Stimulated activated naive B cell treated with anti-CD40 and anti-IgM and Interleukin-4, amounts not matched to agents 10 μg/mL and 1 μg/mL and 100 μg/mL, for 72 hours (primary cell): ENCODE results near the gene GLB1L2.

ENCODE experiments used
- ATAC-seq, 2 donors: fragments of 150-1000 bp; cut with Tn5 transposase; replicated peaks; 2 replicates each; pipeline ENCODE4 v1.10.0; 2021; ENCODE audit warnings: moderate library complexity in 1 of 2
- DNase-seq: peaks from one replicate; pipeline ENCODE4 v3.0.0; 2021
- H3K27ac Mint-ChIP-seq: one replicate; pipeline ENCODE4 v1.8.0; 2022; ENCODE audit warnings: mild to moderate bottlenecking, mixed read lengths
- H3K27me3 Mint-ChIP-seq, 2 donors: one replicate each; pipeline ENCODE4 v1.8.0; 2022; ENCODE audit warnings: mixed read lengths in 2 of 2
- H3K36me3 Mint-ChIP-seq, 2 donors: one replicate each; pipeline ENCODE4 v1.8.0; 2022; ENCODE audit warnings: mixed read lengths in 2 of 2, mild to moderate bottlenecking in 1 of 2
- H3K4me1 Mint-ChIP-seq, 2 donors: one replicate each; pipeline ENCODE4 v1.8.0; 2022; ENCODE audit warnings: mixed read lengths in 2 of 2, mild to moderate bottlenecking in 1 of 2
- H3K4me3 Mint-ChIP-seq, 2 donors: one replicate each; pipeline ENCODE4 v1.8.0; 2022; ENCODE audit warnings: mild to moderate bottlenecking in 2 of 2, mixed read lengths in 2 of 2, moderate library complexity in 1 of 2
- H3K9me3 Mint-ChIP-seq, 2 donors: one replicate each; pipeline ENCODE4 v1.8.0; 2022; ENCODE audit warnings: mixed read lengths in 2 of 2, mild to moderate bottlenecking in 1 of 2

The GLB1L2 gene

DNA sequence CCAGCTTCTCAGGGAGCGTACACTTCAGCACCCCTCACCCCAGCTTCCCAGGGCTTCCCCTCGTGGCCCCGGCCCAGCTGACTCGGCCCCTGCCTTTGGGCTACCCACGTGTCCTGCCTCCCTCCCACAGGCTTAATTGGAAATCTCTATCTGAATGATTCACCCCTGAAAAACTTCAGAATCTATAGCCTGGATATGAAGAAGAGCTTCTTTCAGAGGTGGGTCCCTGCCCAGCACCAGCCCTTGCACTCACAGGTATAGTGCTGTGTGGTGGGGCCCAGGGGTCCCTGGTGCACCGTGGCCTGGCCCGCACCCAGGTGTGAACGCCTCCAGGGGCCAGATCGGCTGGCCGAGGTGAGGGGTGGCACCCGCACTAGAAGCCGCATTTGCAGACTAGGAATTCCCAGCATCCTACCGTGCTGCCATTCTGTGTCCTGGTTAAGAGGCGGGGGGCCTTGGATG, 41.8 kb downstream of the GLB1L2 start:
- ATAC-seq (no peak), DNase-seq (no peak)
- no peaks in the 10 kb centered on the region for H3K9me3 Mint-ChIP-seq
- H3K4me1 Mint-ChIP-seq = no peaks in the 10 kb centered on the region
- peaks cover 0 to 4% of the 10 kb centered on the region in 2 donors for H3K36me3 Mint-ChIP-seq
- peaks cover 0 to 2% of the 10 kb centered on the region in 2 donors for H3K27me3 Mint-ChIP-seq
- H3K27ac Mint-ChIP-seq = no peak overlapping the region
- H3K4me3 Mint-ChIP-seq = no peak overlapping the region

- H3K9me3 Mint-ChIP-seq = no peaks in the 10 kb centered on the region
- no peak for DNase-seq
- H3K4me1 Mint-ChIP-seq = no peaks in the 10 kb centered on the region
- H3K4me3 Mint-ChIP-seq = no peak overlapping the region
- H3K36me3 Mint-ChIP-seq = peaks cover 0 to 4% of the 10 kb centered on the region in 2 donors
- H3K27ac Mint-ChIP-seq = no peak overlapping the region
- no peaks in the 10 kb centered on the region for H3K27me3 Mint-ChIP-seq
- no peak for ATAC-seq
Measured at GRCh38 chr11:134374171-134374570, 42.4 kb downstream of the GLB1L2 start.

DNA sequence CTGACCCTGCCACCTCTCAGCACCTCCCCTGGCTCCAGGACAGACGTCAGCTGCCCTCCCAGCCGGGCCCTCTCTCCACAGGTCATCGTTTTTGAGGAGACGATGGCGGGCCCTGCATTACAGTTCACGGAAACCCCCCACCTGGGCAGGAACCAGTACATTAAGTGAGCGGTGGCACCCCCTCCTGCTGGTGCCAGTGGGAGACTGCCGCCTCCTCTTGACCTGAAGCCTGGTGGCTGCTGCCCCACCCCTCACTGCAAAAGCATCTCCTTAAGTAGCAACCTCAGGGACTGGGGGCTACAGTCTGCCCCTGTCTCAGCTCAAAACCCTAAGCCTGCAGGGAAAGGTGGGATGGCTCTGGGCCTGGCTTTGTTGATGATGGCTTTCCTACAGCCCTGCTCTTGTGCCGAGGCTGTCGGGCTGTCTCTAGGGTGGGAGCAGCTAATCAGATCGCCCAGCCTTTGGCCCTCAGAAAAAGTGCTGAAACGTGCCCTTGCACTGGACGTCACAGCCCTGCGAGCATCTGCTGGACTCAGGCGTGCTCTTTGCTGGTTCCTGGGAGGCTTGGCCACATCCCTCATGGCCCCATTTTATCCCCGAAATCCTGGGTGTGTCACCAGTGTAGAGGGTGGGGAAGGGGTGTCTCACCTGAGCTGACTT, 43.2 kb downstream of the GLB1L2 start:
- H3K9me3 Mint-ChIP-seq = no peaks in the 10 kb centered on the region
- H3K4me3 Mint-ChIP-seq = no peak overlapping the region
- no peaks in the 10 kb centered on the region for H3K27me3 Mint-ChIP-seq
- H3K4me1 Mint-ChIP-seq = no peaks in the 10 kb centered on the region
- DNase-seq = no peak
- no peak for ATAC-seq
- no peak overlapping the region for H3K27ac Mint-ChIP-seq
- H3K36me3 Mint-ChIP-seq = peaks cover 0 to 4% of the 10 kb centered on the region in 2 donors

DNA sequence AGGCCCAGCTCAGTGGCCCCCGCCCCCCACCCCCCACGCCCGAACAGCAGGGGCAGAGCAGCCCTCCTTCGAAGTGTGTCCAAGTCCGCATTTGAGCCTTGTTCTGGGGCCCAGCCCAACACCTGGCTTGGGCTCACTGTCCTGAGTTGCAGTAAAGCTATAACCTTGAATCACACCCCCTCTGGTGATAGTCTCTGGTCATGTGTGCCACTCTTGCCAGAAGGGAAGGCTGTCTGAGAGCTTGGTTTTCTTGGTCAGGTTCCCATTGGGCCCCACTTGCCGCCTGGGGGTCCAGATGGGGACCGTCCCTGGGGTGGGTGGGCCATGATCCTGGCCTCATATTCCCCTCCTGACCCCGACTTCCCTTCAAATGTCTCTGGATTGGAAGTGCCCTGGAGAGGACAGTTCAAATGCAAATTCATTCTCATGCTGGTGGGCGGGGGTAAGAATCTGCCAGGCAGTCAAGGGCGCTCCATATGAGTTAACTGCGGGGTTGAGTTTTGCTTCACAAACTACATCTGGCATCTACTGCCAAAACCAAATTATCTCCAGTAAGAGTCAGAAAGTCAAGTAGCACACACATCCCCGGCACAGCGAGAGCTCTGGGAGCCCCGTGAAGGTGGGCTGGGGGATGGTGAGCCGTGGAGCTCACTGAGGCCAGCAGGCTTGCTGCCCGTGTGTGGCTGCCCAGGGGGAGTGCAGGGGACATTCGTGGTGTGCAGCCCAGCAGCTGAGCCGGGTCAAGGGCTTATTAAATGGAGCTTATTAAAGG, 44.5 kb downstream of the GLB1L2 start:
- DNase-seq (no peak), ATAC-seq (no peak)
- H3K36me3 Mint-ChIP-seq = peaks cover 0 to 3% of the 10 kb centered on the region in 2 donors
- H3K4me3 Mint-ChIP-seq = no peak overlapping the region
- no peak overlapping the region for H3K27ac Mint-ChIP-seq
- H3K4me1 Mint-ChIP-seq = no peaks in the 10 kb centered on the region
- H3K27me3 Mint-ChIP-seq = peaks cover 0 to 6% of the 10 kb centered on the region in 2 donors
- no peaks in the 10 kb centered on the region for H3K9me3 Mint-ChIP-seq

DNA sequence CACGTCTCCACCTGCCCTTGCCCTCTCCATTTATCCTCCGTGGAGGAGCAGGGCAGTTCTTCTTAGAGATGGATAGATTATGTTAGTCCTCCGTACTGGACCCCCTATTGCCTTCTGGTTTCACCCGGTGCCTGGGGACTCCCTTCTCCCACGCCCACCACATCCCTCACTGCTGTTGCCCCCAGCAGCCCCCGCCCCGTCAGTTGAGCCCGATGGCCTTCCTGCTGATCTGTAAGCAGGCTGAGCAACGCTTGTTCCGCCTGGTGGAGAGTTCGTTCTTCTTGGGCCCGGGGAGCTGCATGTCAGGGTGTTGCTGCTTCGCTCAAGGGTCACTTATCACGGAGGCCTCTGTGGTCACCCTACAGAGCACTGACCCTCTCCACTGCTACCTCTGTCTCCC, 46.1 kb downstream of the GLB1L2 start:
- H3K36me3 Mint-ChIP-seq = no peaks in the 10 kb centered on the region
- H3K4me3 Mint-ChIP-seq = no peak overlapping the region
- H3K4me1 Mint-ChIP-seq = no peaks in the 10 kb centered on the region
- H3K9me3 Mint-ChIP-seq = no peaks in the 10 kb centered on the region
- DNase-seq (no peak), ATAC-seq (no peak)
- H3K27me3 Mint-ChIP-seq = peaks cover 0 to 6% of the 10 kb centered on the region in 2 donors
- H3K27ac Mint-ChIP-seq = no peak overlapping the region

DNA sequence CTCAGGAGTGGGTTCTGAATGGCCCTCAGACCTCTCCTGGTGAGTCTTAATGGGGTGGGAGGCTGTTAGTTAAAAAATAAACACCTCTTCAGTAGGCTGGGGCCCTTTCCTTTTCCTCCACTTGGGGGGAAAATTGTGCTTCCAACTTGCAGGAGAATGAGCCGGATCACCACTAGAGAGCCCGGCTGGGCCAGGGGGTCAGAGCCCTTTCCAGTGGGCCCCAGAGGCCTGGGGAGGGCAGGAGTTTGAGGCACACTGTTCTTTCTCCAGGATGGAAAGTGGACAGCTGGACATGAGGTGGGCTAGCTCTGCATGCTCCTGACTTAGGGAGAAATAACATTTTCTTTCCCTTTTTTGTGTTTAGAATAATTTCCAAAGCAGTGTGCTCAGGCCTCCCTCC, 47.5 kb downstream of the GLB1L2 start:
- no peaks in the 10 kb centered on the region for H3K4me1 Mint-ChIP-seq
- H3K36me3 Mint-ChIP-seq = no peaks in the 10 kb centered on the region
- no peak overlapping the region for H3K4me3 Mint-ChIP-seq
- H3K27me3 Mint-ChIP-seq = peaks cover 0 to 6% of the 10 kb centered on the region in 2 donors
- no peak overlapping the region for H3K27ac Mint-ChIP-seq
- DNase-seq (no peak), ATAC-seq (no peak)
- H3K9me3 Mint-ChIP-seq = no peaks in the 10 kb centered on the region

DNA sequence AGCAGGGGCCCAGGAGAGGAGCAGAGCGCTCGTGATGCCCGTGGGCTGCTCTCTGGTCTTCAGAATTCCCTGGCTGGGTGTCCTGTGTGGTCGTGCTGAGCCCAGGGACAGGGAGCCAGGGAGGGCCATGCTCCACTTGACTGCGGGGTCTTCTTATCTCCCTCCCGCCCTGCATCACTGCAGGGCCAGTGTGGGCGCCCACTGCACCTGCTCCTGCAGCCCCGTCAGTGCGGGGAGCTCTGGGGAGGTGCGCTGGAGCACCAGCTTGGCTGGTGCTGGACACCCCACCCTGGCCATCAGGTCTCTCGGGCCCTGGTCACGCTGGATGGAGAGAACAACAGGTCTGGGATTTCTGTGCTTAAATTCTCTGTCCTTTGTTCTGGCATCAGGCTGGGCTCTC, 48.4 kb downstream of the GLB1L2 start:
- ATAC-seq (no peak), DNase-seq (no peak)
- Mint-ChIP-seq H3K36me3 (no peaks in the 10 kb centered on the region), H3K4me1 (no peaks in the 10 kb centered on the region), H3K27ac (no peak overlapping the region), H3K27me3 (peaks cover 0 to 6% of the 10 kb centered on the region in 2 donors), H3K9me3 (no peaks in the 10 kb centered on the region), H3K4me3 (no peak overlapping the region)

GRCh38 chr11:134380785-134381184, 49.0 kb downstream of the GLB1L2 start:
- ATAC-seq = no peak
- no peaks in the 10 kb centered on the region for H3K4me1 Mint-ChIP-seq
- no peak for DNase-seq
- no peaks in the 10 kb centered on the region for H3K9me3 Mint-ChIP-seq
- H3K27me3 Mint-ChIP-seq = peaks cover 0 to 6% of the 10 kb centered on the region in 2 donors
- no peak overlapping the region for H3K27ac Mint-ChIP-seq
- no peaks in the 10 kb centered on the region for H3K36me3 Mint-ChIP-seq
- no peak overlapping the region for H3K4me3 Mint-ChIP-seq

DNA sequence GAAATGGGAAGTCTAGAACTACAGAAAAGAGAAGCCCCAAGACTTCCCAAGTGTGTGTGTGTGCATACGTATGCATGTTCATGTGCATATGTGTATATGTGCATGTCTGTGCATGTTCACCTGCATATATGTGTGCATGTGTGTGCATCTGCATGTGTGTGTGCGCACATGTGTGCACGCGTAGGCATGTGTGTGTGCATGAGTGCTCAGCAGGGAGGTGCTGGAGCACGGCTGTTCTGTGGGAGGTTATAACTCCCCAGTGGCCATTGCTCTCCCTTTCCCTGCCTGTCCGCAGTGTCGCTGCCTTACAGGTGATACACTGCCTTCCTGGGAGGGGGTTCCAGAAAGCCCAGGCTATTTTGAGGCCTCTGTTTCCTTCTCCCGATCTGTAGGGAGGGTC, 50.5 kb downstream of the GLB1L2 start:
- peaks cover 3 to 5% of the 10 kb centered on the region in 2 donors for H3K4me1 Mint-ChIP-seq
- ATAC-seq = no peak
- no peak overlapping the region for H3K4me3 Mint-ChIP-seq
- DNase-seq = no peak
- no peak overlapping the region for H3K27ac Mint-ChIP-seq
- no peaks in the 10 kb centered on the region for H3K9me3 Mint-ChIP-seq
- H3K36me3 Mint-ChIP-seq = no peaks in the 10 kb centered on the region
- H3K27me3 Mint-ChIP-seq = peaks cover 7 to 14% of the 10 kb centered on the region in 2 donors

DNA sequence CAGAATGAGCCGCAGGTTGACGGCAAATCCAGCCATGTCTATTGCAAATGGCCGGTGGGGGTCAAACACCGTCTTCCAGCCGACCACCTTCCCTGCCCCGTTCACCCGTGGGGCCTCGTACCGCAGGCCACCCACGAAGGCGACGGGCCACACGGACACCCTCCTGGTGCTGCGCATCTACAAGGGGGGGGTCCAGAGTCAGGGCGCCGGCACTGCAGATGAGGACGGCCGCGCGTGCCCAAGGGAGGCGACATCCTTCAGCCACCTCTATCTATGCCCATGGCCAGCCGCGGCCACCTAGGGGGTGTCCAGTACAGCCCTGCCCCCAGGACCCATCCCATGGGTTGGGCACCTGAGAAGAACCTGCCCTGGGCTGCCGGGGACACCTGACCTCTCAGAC, 51.0 kb downstream of the GLB1L2 start:
- no peaks in the 10 kb centered on the region for H3K36me3 Mint-ChIP-seq
- no peak for DNase-seq
- H3K4me1 Mint-ChIP-seq = peaks cover 3 to 5% of the 10 kb centered on the region in 2 donors
- peaks cover 10 to 20% of the 10 kb centered on the region in 2 donors for H3K27me3 Mint-ChIP-seq
- no peak overlapping the region for H3K27ac Mint-ChIP-seq
- ATAC-seq = no peak
- H3K9me3 Mint-ChIP-seq = no peaks in the 10 kb centered on the region
- no peak overlapping the region for H3K4me3 Mint-ChIP-seq

- Mint-ChIP-seq H3K9me3 (no peaks in the 10 kb centered on the region), H3K27me3 (peaks cover 10 to 20% of the 10 kb centered on the region in 2 donors), H3K4me1 (peaks cover 3 to 5% of the 10 kb centered on the region in 2 donors), H3K27ac (no peak overlapping the region), H3K4me3 (no peak overlapping the region), H3K36me3 (no peaks in the 10 kb centered on the region)
- ATAC-seq (no peak), DNase-seq (no peak)
Measured at GRCh38 chr11:134383576-134384221, 51.9 kb downstream of the GLB1L2 start.

DNA sequence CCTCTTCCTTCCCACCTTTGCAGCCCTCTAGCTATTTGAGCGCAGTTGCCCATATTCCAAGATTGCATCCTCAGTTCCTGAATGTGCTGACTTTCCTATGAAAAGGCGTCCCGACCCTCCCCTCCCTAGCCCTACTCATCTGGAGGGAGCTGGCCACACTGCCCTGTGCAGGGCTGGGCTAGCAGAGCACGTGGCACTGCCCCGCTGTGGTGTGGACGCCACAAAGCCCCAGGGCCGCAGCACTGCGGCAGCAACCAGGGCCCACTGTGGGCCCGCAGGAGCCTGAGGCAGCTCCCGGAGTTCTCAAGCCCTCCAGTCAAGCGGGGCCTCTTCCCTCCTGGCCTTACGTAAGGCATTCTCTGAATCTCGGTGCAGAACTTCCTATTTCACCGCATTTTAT, 52.6 kb downstream of the GLB1L2 start:
- ATAC-seq = no peak
- Mint-ChIP-seq H3K27me3 (peaks cover 10 to 20% of the 10 kb centered on the region in 2 donors), H3K9me3 (no peaks in the 10 kb centered on the region), H3K4me3 (no peak overlapping the region), H3K4me1 (peaks cover 3 to 5% of the 10 kb centered on the region in 2 donors), H3K36me3 (no peaks in the 10 kb centered on the region), H3K27ac (no peak overlapping the region)
- no peak for DNase-seq

- Mint-ChIP-seq H3K27ac (no peak overlapping the region), H3K36me3 (no peaks in the 10 kb centered on the region)
Measured at GRCh38 chr11:134385171-134385570, 53.4 kb downstream of the GLB1L2 start.

DNA sequence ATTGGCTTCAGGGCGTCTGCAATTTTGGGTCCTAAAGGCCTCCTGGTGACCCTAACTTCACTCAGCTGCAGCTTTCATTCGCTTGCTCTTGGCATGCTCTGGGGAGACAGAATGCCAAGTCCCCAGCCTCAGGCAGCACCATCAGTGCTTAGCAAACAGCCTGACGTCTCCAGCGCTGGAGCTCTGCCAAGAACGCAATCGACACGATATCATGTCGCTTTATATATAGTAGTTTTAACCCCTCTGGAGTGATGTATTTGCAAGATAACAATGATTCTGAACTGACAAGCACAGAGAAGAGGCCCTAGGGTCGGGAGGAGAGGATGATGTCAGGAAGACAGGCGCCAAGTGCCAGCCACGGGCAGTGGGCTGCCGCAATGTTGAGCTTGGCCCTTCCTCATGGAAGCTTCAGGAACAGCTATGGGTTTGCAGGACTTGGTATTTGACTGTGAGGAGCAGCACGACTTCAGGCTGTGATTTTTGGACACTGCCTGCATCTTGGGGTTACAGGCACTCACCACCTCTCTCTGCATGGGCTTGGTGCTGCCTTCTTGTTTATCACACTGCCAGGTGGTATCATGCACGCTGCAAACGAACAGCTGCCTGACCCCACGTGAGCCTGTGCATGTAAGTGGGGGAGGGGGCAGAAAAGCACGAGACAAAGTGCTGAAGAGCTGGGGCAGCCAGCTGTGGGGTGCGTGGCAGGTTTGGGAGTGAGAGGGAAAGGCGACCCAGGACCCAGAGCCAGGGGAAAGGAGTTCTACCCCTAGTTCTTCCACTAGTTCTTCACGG, 54.2 kb downstream of the GLB1L2 start:
- Mint-ChIP-seq H3K4me3 (no peak overlapping the region), H3K27ac (no peak overlapping the region), H3K27me3 (peaks cover 10 to 14% of the 10 kb centered on the region in 2 donors), H3K9me3 (no peaks in the 10 kb centered on the region), H3K4me1 (peaks cover 3 to 5% of the 10 kb centered on the region in 2 donors), H3K36me3 (no peaks in the 10 kb centered on the region)
- DNase-seq = no peak
- ATAC-seq = no peak

More at GRCh38 chr11:134385171-134385570, 53.4 kb downstream of the GLB1L2 start:
- no peak for ATAC-seq
- Mint-ChIP-seq H3K27me3 (peaks cover 10 to 20% of the 10 kb centered on the region in 2 donors), H3K4me3 (no peak overlapping the region), H3K4me1 (peaks cover 3 to 5% of the 10 kb centered on the region in 2 donors), H3K9me3 (no peaks in the 10 kb centered on the region)
- no peak for DNase-seq
